ENCODE results near the gene TMPRSS9. TPM values are rescaled to one million over a fixed set of nuclear protein-coding genes. Genes with fewer than 3 reads are reported as not detected.
"Not testable (repeated sequence)": the region's sequence is repeated elsewhere in the genome, so short reads cannot be mapped to it uniquely, and the experiment has no call there.

Gene TMPRSS9
- total RNA-seq, 1 donor from 2014 or later, result not detected

DNA sequence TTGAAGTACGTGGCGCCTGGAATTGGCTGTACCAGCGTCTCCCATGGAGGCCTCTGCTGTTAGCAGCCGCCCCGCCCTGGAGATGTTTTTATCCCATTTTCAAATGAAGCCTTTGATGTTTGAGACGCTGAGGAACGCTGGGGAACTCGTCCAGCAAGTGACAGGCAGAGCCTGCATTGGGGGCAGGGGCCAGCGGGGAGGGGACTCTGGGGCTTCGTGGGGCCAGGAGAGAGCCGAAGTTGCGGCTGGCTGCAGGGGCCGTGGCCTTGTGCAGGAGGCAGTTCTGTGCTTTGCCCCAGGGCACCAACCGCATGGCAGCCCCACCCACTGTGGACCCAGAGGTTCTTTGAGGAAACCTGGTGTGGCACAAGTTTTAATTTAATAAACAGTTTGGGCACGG lies 18.1 kb upstream of the TMPRSS9 start:
- no peak for DNase-seq (ENCODE audit: low read depth in 2 of 2)

DNA sequence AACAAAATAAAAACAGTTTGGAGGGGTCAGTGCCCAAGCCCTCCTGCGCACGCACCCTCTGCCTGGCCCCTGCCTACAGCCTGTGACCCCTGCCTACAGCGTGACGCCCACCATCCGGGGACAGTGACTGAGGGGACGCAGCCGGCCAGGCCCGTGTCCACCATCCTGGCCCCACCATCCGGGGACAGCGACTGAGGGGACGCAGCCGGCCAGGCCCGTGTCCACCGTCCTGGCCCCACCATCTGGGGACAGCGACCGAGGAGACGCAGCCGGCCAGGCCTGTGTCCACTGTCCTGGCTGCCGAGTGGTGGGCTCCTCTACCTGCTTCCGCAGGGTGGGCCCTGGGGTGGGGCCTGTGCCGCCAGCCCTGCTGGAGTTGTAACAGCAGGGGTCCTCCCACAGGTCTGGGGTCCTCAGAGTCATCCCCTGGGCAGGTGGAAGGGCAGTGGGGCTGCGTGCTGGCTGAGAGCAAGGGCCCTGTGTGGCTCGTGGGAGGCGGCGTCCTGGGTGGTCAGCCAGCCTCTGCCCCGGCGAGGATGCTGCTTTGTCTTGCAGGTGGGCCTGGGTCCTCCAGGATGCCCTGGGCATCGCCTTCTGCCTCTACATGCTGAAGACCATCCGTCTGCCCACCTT lies 17.3 kb upstream of the TMPRSS9 start:
- no peak for DNase-seq (ENCODE audit: low read depth in 2 of 2)

DNA sequence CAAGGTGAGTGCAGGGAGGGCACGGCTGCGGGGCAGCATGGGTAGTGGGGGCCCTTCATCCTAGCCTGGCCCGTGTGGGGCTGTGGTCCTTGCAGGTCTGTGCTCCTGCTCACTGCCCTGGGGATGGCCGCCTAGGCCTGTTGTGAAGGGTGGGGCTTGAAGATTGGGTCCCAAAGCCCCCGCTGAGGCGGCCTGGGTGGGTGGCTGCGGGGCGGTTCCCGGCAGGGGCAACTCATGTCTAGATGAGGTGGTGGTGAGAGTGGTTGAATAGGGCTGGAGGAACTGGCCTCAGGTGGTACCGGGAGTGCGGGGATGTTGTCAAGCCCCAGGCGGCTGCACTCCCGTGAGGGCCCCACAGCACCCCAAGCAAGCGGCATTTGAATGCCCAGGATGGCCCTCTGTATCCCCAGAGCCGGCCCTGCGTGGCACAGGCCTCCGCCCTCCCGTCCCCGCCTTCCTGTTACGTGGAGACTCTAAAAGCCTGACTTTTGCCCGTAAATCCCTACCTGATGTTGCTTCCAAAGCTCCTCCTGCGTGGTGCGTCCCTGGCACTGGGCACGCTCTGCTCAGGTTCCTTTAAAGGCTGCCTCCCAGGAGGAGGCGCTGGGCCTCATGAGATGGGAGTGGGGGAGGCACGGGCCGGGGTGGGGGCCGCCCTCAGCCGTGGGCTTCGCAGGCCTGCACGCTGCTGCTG lies 16.6 kb upstream of the TMPRSS9 start:
- DNase-seq (ENCODE audit: low read depth in 2 of 2), result no peak

DNA sequence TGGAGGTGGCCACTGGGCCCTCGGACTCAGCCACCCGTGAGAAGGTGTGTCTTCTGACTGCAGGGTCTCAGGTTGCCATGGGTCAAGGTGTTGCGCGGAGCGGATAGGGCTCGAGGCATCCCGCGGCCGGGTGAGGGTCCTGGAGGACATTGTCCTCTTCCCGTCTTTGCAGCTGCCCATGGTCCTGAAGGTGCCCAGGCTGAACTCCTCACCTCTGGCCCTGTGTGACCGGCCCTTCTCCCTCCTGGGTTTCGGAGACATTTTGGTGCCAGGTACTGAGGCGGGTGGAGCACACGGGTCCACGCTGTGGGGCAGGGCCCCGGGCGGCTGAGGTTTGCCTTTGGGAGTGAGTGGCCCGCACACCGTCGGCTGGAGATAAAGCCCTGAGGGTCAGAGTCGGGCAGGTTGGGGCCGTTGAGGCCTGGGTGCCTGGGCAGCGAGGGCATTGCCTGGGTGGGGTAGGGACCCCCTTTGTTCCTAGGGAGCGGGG lies 15.6 kb upstream of the TMPRSS9 start:
- DNase-seq (ENCODE audit: low read depth in 2 of 2), result no peak

DNA sequence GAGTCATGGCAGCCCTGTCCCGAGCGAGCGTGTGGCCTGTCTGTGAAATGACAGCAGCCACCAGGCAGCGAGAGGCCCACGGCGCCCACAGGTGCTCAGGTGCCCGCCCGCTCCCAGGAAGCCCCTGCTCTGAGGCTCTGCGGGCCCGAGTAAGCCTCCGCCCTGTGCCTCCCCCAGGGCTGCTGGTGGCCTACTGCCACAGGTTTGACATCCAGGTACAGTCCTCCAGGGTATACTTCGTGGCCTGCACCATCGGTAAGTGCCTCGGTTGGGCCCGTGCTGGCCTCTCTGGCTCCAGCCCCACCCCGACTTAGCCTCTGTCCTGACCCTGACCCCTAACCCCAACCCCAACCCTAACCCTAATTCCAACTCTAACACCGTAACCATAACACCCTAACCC lies 15.0 kb upstream of the TMPRSS9 start:
- no peak for DNase-seq (ENCODE audit: low read depth in 2 of 2)

DNA sequence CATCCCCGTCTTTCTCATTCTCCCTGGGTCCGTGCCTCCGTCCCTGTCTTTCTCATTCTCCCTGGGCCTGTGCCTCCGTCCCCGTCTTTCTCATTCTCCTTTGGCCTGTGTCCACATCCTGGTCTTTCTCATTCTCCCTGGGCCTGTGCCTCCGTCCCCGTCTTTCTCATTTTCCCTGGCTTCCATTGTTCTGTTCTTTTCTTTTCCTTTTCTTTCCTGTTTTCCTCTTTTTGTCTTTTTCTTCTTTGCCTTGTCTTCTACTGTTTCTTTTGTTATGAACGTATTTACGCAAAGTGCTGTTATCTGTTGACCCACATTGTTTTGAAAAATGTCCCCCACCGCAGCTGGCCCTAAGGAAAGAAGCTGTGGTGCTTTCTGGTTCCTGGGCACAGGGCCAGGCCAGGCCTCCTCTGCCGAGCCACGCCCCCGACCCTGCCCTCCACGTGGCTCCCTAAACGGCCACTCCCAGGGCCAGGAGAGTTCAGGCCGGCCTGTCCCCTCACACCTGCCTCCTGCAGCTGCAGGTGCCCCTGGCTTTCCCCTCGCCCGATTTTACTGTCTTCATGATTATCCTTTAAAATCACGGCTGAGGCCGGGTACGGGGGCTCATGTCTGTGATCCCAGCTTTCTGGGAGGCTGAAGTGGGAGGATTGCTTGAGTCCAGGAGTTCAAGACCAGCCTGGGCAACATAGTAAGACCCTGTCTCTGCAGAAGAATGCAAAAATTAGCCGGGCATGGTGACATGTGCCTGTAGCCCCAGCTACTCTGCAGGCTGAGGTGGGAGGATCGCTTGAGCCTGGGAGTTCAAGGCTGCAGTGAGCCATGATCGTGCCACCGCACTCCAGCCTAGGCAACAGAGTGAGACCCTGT lies 14.0 kb upstream of the TMPRSS9 start:
- peak; percentile 27 to 50 for DNase-seq (ENCODE audit: low read depth in 2 of 2)

DNA sequence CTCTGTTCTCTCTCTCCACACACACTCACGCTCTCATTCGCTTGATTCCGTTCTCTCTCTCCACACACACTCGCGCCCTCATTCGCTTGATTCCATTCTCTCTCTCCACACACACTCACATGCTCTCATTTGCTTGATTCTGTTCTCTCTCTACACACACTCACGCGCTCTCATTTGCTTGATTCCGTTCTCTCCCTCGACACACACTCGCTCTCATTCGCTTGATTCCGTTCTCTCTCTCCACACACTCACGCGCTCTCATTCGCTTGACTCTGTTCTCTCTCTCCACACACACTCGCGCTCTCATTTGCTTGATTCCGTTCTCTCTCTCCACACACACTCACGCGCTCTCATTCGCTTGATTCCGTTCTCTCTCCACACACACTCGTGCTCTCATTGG lies 10.2 kb upstream of the TMPRSS9 start:
- not testable (repeated sequence) for DNase-seq (ENCODE audit: low read depth in 2 of 2)

DNA sequence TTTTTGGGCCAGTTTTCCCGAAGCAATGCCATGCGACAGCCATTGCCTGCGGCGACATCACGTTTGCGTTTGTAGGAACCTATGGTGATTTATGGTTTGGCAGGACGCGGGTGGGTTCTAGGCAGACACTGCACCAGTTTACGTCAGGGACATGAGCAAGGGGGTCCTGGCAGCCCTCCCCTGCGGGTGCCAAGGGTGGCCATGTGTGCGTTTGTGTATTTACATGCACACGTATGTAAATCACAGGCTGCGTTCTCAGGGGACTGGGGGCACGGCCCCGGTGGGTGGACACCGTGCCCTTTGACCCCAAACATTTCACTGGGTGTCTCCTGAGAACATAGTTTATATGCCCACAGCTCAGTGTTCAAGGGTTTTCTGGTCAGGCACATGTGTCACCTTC lies 9.4 kb upstream of the TMPRSS9 start:
- no peak for DNase-seq (ENCODE audit: low read depth in 2 of 2)

DNA sequence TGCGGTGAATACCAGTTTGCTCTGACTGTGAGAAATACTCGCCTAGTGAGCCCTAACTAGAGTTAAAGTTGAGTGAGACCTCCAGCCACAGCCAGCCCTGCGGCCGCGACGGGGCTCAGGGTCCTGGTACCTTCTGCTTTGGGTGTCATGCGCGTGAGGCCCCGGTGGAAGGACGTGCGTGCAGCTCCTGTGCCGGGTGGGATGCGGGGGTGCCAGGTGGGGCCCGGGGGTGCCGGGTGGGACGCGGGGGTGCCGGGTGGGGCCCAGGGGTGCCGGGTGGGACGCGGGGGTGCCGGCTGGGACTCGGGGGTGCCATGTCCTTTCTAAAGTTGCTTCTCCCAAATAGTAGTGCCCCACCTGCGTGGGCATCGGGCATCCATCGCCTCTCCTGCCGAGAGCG lies 8.5 kb upstream of the TMPRSS9 start:
- no peak for DNase-seq (ENCODE audit: low read depth in 2 of 2)

DNA sequence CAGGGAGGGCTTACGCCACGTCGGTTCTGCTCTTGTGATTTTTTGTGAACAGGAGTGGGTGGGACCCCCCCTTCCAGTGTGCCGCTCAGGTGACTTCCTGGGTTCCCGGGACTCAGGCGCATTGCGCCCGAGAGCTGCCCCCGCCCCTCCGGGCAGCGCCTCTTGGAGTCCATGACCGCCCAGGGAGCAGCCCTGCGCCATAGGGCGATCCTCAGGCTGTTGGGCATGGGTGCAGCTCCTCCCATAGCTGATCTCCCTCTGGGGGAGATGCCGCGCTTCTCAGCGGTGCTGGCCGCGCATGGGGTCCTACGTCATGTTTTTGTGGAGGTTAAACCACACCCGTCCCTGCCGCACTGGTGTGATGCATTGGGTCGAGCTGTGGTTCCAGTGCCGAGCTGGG lies 7.9 kb upstream of the TMPRSS9 start:
- DNase-seq (ENCODE audit: low read depth in 2 of 2), result no peak

DNA sequence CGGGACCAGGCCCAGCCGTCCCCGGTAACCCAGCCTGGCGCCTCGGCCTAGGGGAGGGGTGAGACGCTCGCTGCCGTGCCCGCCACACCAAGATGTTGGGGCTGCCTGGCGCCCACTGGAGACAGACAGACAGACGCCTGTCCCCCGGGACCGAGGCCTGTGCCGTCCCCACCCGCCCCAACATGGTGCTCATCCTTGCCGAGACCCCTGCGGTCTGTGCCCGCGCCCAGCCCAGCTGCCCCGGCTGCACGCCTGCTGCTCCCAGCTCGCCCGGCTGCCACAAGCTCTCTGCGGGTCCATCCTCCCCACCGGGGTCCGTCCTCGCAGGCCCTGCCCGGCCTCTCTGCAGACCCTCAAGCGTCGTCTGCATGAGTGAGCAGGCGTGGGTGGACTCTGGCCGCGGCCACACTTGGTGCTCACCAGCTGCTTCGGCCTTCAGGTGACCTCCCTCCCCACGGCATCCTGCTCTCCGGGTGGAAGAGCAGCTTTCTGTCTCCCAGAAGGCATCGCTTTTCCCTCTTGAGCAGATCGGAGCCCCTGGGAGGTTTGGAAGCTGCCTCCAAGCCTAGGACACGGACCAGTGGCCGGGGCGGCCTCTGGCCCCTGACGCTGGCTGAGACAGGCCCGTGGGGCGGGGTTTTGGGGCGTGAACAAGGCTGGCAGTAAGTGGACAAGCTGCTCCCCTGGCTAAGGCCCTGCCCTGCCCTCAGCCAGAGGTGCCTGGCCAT lies 6.7 kb upstream of the TMPRSS9 start:
- DNase-seq (ENCODE audit: low read depth in 2 of 2), result no peak

DNA sequence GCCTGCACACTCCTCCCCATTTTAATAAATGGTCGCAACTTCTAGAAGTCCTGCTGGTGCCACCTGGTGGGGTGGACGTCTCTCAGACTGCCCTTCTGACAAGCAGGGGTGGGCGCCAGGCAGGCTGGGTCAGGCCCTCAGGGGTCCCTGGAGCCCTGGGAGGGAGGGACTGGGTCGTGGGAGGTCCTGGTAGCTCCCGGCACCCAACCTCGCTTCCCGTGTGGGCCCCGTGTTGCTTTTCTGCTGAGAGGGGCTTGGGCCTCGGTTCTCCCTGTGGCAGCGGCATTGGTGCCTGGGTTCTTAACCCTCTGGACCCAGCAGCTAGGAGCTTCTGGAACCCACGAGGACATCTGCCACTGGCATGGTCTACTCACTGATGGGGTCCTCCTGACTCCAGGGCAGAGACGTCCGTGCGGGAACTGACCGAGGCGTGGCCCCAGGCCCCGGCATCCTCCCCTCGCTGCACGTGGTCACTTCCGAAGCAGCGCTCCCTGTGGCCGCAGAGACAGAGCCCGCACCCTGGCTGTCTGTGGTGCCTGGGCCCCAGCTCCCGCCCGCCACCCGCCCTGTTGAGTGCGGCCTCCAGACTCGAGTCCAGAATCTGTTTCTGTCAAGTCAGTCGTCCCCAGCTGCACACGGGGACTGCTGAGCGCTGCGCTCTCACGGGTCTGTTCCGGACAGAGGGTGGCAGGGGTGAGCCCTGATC lies 6.0 kb upstream of the TMPRSS9 start:
- DNase-seq (ENCODE audit: low read depth in 2 of 2), result no peak

DNA sequence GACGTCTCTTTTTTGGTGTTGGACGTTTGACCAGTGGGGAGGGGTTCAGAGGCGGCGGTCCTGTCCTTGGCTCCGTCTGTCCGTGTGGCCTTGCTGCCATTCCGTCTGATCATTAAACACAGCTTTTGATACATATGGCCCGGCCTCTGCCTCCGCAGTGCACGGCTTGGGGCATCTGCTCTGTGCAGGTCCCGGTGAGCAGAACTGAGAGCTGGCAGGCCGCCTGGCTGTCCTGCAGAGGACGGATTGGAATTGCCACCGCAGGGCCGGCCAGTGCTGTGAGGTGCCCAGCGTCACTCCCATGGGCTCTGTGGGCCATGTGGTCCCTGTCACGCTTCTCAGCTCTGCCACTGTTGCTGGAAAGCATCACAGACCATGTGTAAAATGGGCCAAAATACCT lies 5.4 kb upstream of the TMPRSS9 start:
- DNase-seq (ENCODE audit: low read depth in 2 of 2), result no peak

DNA sequence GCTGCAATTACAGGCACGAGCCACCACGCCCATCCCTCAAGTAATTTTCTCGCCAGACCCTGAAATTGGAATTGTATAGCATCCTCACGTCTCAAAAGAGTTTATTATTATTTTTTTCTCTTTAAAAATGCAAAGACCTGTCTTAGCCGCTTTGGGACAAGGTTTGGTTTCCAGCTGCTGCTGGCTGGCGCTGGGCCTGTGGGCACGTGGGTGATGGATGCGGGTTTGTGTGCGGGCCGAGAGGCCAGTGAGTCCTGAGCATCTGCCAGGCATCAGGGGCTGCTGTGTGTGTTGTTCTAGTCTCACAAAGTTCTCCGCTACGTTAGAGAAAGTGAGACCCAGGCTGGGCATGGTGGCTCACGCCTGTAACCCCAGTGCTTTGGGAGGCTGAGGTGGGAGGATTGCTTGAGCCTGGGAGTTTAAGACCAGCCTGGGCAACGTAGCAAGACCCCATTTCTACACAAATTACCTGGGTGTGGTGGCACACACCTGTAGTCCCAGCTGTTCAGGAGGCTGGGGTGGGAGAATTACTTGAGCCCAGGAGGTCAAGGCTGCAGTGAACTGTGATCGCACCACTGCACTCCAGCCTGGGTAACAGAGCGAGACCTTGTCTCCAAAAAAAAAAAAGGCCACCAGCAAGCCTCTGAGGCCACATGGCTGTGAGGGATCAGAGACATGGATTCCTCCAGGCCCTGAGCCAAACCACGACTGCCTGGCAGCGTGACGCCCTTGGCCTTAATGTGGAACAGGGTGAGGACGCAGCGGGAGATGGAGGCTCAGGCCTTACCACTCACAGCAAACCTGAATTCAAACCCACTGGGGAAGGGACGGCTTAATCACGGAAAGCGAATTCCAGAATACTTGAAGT lies 4.7 kb upstream of the TMPRSS9 start:
- DNase-seq (ENCODE audit: low read depth in 2 of 2), result no peak

DNA sequence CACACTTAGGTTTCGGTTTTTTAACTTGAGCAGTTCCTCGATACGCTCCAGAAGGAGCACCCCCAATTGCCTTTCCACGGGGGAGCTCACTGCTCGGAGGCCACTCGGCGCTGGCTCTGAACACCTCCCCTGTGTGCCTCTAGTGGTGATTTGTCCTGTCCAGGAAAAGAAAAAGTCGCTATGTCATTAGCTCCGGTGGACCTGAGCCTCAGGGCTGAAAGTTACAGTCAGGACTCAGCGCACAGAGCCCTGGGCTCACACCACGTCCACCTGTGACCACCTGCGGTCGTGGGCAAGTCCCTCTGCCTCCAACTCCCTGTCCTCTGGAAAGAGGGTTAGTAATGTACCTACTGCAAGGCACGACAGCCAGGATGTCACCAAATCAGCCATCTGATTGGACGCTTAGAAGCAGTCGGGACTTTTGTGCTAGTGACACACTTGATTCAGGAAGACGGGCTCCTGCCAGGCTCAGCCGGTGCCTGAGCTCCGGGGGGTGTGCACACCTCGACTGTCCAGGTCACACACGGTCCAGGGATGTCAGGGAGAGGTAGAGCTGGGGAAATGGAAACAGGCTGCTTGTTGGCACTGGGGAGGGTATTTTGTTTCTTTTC lies 3.9 kb upstream of the TMPRSS9 start:
- no peak for DNase-seq (ENCODE audit: low read depth in 2 of 2)

DNA sequence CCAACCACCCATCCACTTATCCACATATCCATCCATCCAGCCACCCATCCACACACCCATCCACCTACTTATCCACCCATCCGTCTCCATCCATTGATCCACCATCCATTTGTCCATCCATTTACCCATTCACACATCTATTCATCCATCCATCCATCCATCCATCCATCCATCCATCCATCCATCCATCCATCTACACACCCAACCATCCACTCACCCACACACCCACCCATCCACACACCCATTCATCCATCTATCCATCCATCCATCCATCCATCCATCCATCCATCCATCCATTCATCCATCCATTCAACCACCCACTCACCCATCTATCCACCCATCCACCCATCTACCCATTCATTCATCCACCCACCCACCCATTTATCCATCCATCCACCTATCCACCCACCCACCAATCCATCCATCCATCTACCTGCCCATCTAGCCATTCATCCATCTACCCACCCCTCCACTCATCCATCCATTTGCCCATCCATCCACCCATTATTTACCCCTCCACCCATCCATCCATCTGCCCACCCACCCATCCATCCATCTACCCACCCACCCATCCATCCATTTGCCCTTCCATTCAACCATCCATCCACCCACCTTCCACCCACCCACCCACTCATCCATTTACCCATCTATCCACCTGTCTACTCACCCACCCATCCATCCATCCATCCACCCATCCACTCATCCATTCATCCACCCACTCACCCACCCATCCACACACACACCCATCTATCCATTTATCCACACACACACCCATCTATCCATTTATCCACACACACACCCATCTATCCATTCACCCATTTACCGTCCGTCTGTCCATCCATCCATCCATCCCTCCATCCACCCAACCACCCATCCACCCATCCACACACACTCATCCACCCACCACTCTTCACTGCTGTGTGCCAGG lies 2.5 kb upstream of the TMPRSS9 start:
- no peak for DNase-seq (ENCODE audit: low read depth in 2 of 2)

DNA sequence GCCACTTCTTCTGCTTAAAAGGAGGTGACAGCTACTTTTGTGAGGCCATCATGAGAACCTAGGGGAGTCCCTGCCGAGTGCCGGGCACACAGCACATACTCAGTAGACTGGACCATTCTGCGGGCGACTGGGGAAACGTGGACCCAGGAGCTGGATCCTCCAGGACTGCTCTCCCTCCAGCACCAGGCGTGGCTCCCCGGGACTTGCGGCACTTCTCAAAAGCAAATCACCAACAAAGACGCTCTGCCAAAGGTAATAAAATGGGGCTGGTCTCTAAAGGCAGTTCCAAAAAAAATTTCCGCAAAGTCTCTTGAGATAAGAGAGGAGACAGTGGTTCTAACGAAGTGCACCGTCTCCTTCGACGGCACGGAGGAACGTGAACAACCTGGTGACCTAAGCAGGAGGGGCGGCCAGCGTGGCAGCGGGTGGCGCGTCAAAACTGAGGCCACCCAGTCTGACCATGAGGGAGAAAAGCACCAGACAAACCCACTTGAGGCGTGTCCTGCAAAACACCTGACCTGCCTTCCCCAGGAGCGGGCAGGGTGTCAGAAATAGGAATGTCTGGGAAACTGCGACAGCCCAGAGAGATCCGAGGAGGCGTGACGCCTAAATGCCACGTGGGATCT lies 1.4 kb upstream of the TMPRSS9 start:
- DNase-seq (ENCODE audit: low read depth in 2 of 2), result no peak

DNA sequence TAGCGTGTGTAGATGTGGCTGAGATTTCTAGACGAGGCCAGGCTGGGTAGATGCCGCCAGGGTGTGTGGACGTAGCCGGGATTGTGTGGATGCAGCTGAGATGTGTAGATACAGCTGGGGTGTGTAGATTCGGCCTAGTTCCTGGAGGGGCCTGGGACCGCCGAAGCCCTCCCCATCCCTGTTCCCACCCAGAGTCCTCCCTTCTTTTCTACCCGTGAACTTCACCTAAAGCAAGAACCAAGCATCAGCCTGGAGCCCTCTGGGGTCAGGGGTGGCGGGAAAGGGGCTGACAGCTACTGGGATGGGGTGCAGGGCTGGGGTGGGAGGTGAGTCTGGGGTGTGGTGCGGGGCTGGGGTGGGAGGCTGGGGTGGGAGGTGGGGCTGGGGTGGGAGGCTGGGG lies 768 bp downstream of the TMPRSS9 start:
- no peak for DNase-seq (ENCODE audit: low read depth in 2 of 2)
